A673 (cell line): Measurements from ENCODE around the gene CGNL1. TPM values are rescaled to one million over a fixed set of nuclear protein-coding genes. Genes with fewer than 3 reads are reported as not detected.

ENCODE experiments used
- BruUV-seq: library from RNA; stranded (reverse); fragments of 400-500 nt; replicated peaks from 2 replicates; lab custom pipeline; 2021; lab: Mats Ljungman, UMichigan
- CTCF ChIA-PET: fragments of 300-600 bp; sonication (Branson Sonifier 250); formaldehyde crosslinking; loops from one replicate; lab custom pipeline; 2022; ENCODE audit warnings: antibody characterized with exemption; lab: Charles Lee
- POLR2A ChIA-PET: fragments of 300-600 bp; sonication (Branson Sonifier 250); formaldehyde crosslinking; loops from one replicate; lab custom pipeline; 2022; ENCODE audit warnings: antibody characterized with exemption; ENCODE audit not compliant: low non-redundant PET; lab: Charles Lee
- DNase-seq: peaks from one replicate; pipeline ENCODE4 v3.0.0-alpha.2; 2015; ENCODE audit warnings: low spot score
- H3K27ac ChIP-seq: fragments of 200-600 bp; sonication (generic); 2 replicates; pipeline ENCODE4 v1.5.1; 2016; ENCODE audit warnings: mixed run types, low read depth, mild to moderate bottlenecking, mixed read lengths, antibody characterized with exemption, low read length; ENCODE audit not compliant: poor library complexity, severe bottlenecking
- H3K27me3 ChIP-seq: fragments of 200-600 bp; sonication (generic); replicated peaks from 2 replicates; pipeline ENCODE4 v1.6.1; 2017; ENCODE audit warnings: mixed run types, low read depth, mild to moderate bottlenecking, mixed read lengths, antibody characterized with exemption, low read length; ENCODE audit not compliant: insufficient read depth, poor library complexity
- H3K36me3 ChIP-seq: fragments of 200-600 bp; sonication (generic); 2 replicates; pipeline ENCODE4 v1.6.1; 2016; ENCODE audit warnings: mixed run types, mild to moderate bottlenecking, mixed read lengths, antibody characterized with exemption, low read length; ENCODE audit not compliant: insufficient read depth, poor library complexity, severe bottlenecking
- H3K4me1 ChIP-seq: fragments of 200-600 bp; sonication (generic); 2 replicates; pipeline ENCODE4 v1.6.1; 2017; ENCODE audit warnings: mixed run types, mild to moderate bottlenecking, mixed read lengths, antibody characterized with exemption, low read length; ENCODE audit not compliant: insufficient read depth, poor library complexity, severe bottlenecking
- H3K4me3 ChIP-seq: fragments of 200-600 bp; sonication (generic); 2 replicates; pipeline ENCODE4 v1.5.1; 2016; ENCODE audit warnings: low read depth, mixed run types, mild to moderate bottlenecking, mixed read lengths, low read length; ENCODE audit not compliant: poor library complexity, severe bottlenecking
- H3K9me3 ChIP-seq: fragments of 200-600 bp; sonication (generic); 2 replicates; pipeline ENCODE4 v1.6.1; 2016; ENCODE audit warnings: mixed run types, low read depth, mild to moderate bottlenecking, mixed read lengths, antibody characterized with exemption, low read length; ENCODE audit not compliant: poor library complexity, severe bottlenecking
- EZH2 ChIP-seq: fragments of 200-600 bp; sonication (generic); IDR thresholded peaks from 2 replicates; pipeline ENCODE4 v1.6.1; 2017; ENCODE audit warnings: borderline replicate concordance, low read depth, mild to moderate bottlenecking, mixed read lengths, antibody characterized with exemption, low read length; ENCODE audit not compliant: poor library complexity, severe bottlenecking
- intact Hi-C: fragments of 100-400 bp; cut with micrococcal nuclease; formaldehyde crosslinking; loops from one replicate; pipeline ENCODE4 v1.10.0; 2022; ENCODE audit not compliant: unreplicated experiment
- total RNA-seq: library from RNA; stranded (reverse); gene quantifications from 2 replicates; pipeline ENCODE4 v1.2.3, GENCODE V29; 2021
- TF ChIP-seq, protein P1 (sequence below): fragments of 300-800, 200-600 bp; sonication (generic); conservative IDR thresholded peaks from 2 replicates; pipeline ENCODE4 v1.5.1; 2017; ENCODE audit warnings: low read depth, mild to moderate bottlenecking, antibody characterized with exemption, low read length, moderate library complexity, mixed read lengths

The CGNL1 gene
- total RNA-seq, 1 experiment from 2014 or later, result 0.58 TPM

GRCh38 chr15:57599296-57599810 lies 223.0 kb downstream of the CGNL1 start:
- DNase-seq, result no peak
- ChIA-PET POLR2A (no interaction called here), CTCF (no interaction called here)
- no peak for TF ChIP-seq EZH2
- TF ChIP-seq, protein P1, sequence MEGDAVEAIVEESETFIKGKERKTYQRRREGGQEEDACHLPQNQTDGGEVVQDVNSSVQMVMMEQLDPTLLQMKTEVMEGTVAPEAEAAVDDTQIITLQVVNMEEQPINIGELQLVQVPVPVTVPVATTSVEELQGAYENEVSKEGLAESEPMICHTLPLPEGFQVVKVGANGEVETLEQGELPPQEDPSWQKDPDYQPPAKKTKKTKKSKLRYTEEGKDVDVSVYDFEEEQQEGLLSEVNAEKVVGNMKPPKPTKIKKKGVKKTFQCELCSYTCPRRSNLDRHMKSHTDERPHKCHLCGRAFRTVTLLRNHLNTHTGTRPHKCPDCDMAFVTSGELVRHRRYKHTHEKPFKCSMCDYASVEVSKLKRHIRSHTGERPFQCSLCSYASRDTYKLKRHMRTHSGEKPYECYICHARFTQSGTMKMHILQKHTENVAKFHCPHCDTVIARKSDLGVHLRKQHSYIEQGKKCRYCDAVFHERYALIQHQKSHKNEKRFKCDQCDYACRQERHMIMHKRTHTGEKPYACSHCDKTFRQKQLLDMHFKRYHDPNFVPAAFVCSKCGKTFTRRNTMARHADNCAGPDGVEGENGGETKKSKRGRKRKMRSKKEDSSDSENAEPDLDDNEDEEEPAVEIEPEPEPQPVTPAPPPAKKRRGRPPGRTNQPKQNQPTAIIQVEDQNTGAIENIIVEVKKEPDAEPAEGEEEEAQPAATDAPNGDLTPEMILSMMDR, result no peak
- no peak overlapping the region for H3K4me3 ChIP-seq
- H3K4me1 ChIP-seq, result no peaks in the 10 kb centered on the region
- peaks cover 16% of the 10 kb centered on the region for H3K27me3 ChIP-seq
- no peaks in the 10 kb centered on the region for H3K36me3 ChIP-seq
- intact Hi-C loops, result no loop called here
- no peak overlapping the region for H3K27ac ChIP-seq
- no peaks in the 10 kb centered on the region for H3K9me3 ChIP-seq
- BruUV-seq, result no TSS peak

GRCh38 chr15:57600197-57600596 lies 223.9 kb downstream of the CGNL1 start:
- peaks cover 16% of the 10 kb centered on the region for H3K27me3 ChIP-seq
- no peak for TF ChIP-seq EZH2
- TF ChIP-seq, protein P1, result no peak
- H3K4me1 ChIP-seq, result no peaks in the 10 kb centered on the region
- CTCF ChIA-PET, result no interaction called here
- H3K9me3 ChIP-seq, result no peaks in the 10 kb centered on the region
- H3K27ac ChIP-seq, result no peak overlapping the region
- POLR2A ChIA-PET, result no interaction called here
- intact Hi-C loops, result no loop called here
- H3K36me3 ChIP-seq, result no peaks in the 10 kb centered on the region
- no TSS peak for BruUV-seq
- DNase-seq, result no peak
- no peak overlapping the region for H3K4me3 ChIP-seq

Other genes with a start within 250 kb of the CGNL1 start
- gene MYZAP, start 215.4 kb downstream of the CGNL1 start, total RNA-seq, result not detected in 2 replicates